Trophoblast cell (in vitro differentiated cells and primary cell): ENCODE results near the gene KIF1B.

Experiments used
- DNase-seq, 2 donors: peaks; one replicate each; pipeline ENCODE4 v3.0.0-alpha.2; 2016
- H2AFZ ChIP-seq: 2 replicates; pipeline ENCODE4 v1.6.1; 2013; ENCODE audit warnings: low read length, moderate library complexity, mild to moderate bottlenecking; ENCODE audit not compliant: insufficient read depth, poor library complexity
- H2AK5ac ChIP-seq: 2 replicates; pipeline ENCODE4 v1.6.1; 2013; ENCODE audit warnings: mild to moderate bottlenecking, low read length
- H2BK120ac ChIP-seq: 2 replicates; pipeline ENCODE4 v1.6.1; 2013; ENCODE audit warnings: low read length, mild to moderate bottlenecking, moderate library complexity; ENCODE audit not compliant: insufficient read depth, poor library complexity
- H2BK12ac ChIP-seq: 2 replicates; pipeline ENCODE4 v1.6.1; 2013; ENCODE audit warnings: mild to moderate bottlenecking, low read length, moderate library complexity
- H2BK5ac ChIP-seq: 2 replicates; pipeline ENCODE4 v1.6.1; 2013; ENCODE audit warnings: low read length, low read depth, moderate library complexity, mild to moderate bottlenecking; ENCODE audit not compliant: poor library complexity
- H3K14ac ChIP-seq: 2 replicates; pipeline ENCODE4 v1.6.1; 2013; ENCODE audit warnings: mild to moderate bottlenecking, low read length
- H3K18ac ChIP-seq: 2 replicates; pipeline ENCODE4 v1.6.1; 2013; ENCODE audit warnings: mild to moderate bottlenecking, low read length
- H3K23ac ChIP-seq: 2 replicates; pipeline ENCODE4 v1.6.1; 2013; ENCODE audit warnings: low read length
- H3K27ac ChIP-seq: 2 replicates; pipeline ENCODE4 v1.5.1; 2013; ENCODE audit warnings: low read depth, mild to moderate bottlenecking, inconsistent platforms, low read length, moderate library complexity
- H3K27me3 ChIP-seq: 2 replicates; pipeline ENCODE4 v1.6.1; 2013; ENCODE audit warnings: inconsistent platforms, mild to moderate bottlenecking, low read length, moderate library complexity; ENCODE audit not compliant: insufficient read depth
- H3K36me3 ChIP-seq, 2 experiments: 1 replicate in 1 of 2; 2 replicates in 1 of 2; pipeline ENCODE4 v1.6.1; 2013; ENCODE audit warnings: low read length in 2 of 2, mild to moderate bottlenecking in 2 of 2, moderate library complexity in 1 of 2; ENCODE audit not compliant: insufficient read depth in 2 of 2, control insufficient read depth in 1 of 2
- H3K4ac ChIP-seq: 2 replicates; pipeline ENCODE4 v1.6.1; 2013; ENCODE audit warnings: low read depth, mild to moderate bottlenecking, low read length, moderate library complexity
- H3K4me1 ChIP-seq, 2 experiments: 1 replicate in 1 of 2; 2 replicates in 1 of 2; pipeline ENCODE4 v1.6.1; 2013; ENCODE audit warnings: low read length in 2 of 2, mild to moderate bottlenecking in 2 of 2, moderate library complexity in 1 of 2; ENCODE audit not compliant: insufficient read depth in 2 of 2, control insufficient read depth in 1 of 2
- H3K4me2 ChIP-seq: 2 replicates; pipeline ENCODE4 v1.6.1; 2013; ENCODE audit warnings: inconsistent platforms, mild to moderate bottlenecking, low read length, moderate library complexity
- H3K4me3 ChIP-seq: 2 replicates; pipeline ENCODE4 v1.5.1; 2013; ENCODE audit warnings: mild to moderate bottlenecking, low read depth, low read length, inconsistent platforms
- H3K79me1 ChIP-seq: one replicate; pipeline ENCODE4 v1.6.1; 2013; ENCODE audit warnings: low read length
- H3K79me2 ChIP-seq: 2 replicates; pipeline ENCODE4 v1.6.1; 2013; ENCODE audit warnings: low read length, mild to moderate bottlenecking; ENCODE audit not compliant: control insufficient read depth, insufficient read depth, poor library complexity
- H3K9ac ChIP-seq: 2 replicates; pipeline ENCODE4 v1.6.1; 2013; ENCODE audit warnings: mild to moderate bottlenecking, low read length
- H3K9me3 ChIP-seq: 2 replicates; pipeline ENCODE4 v1.6.1; 2013; ENCODE audit warnings: low read depth, mild to moderate bottlenecking, control low read depth, inconsistent platforms, low read length; ENCODE audit not compliant: insufficient read depth
- H4K12ac ChIP-seq: 2 replicates; pipeline ENCODE4 v1.6.1; 2013; ENCODE audit warnings: low read depth, mild to moderate bottlenecking, low read length, moderate library complexity
- H4K8ac ChIP-seq: 2 replicates; pipeline ENCODE4 v1.6.1; 2013; ENCODE audit warnings: low read depth, mild to moderate bottlenecking, low read length, moderate library complexity
- H4K91ac ChIP-seq: one replicate; pipeline ENCODE4 v1.6.1; 2013; ENCODE audit warnings: low read depth, mild to moderate bottlenecking, low read length, moderate library complexity
- WGBS: extraction: QIAGEN DNeasy Blood & Tissue Kit; methylation state at CpG from one replicate; pipeline ENCODE4 v1.1.7; 2013; ENCODE audit warnings: missing lambda C conversion rate; ENCODE audit not compliant: insufficient read length, insufficient coverage; ENCODE audit errors: extremely low coverage; 5-methylcytosine and 5-hydroxymethylcytosine counted together

The KIF1B gene

DNA sequence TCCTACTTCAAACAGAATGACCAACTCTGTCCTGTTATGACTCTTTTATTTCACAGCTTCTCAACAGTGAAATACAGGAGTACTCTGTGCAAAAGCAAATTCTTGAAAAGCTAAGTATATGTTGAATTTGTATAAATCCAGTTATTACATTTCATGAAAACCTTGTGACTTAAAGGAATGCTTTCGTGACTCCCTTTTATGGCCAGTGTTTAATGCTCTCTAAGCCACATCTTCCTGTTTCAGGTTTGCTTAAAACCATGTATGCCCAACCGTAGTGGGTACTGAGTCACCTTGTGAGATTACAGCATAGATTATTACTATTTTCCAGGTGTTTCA, 40.2 kb upstream of the KIF1B start:
- Histone ChIP-seq H3K27me3 (no peaks in the 10 kb centered on the region), H3K9ac (no peak overlapping the region), H3K14ac (no peak overlapping the region), H2BK5ac (no peak overlapping the region), H3K79me2 (no peaks in the 10 kb centered on the region), H2AFZ (no peak overlapping the region), H3K18ac (no peak overlapping the region), H4K91ac (no peak overlapping the region), H2BK12ac (no peak overlapping the region), H3K23ac (no peak overlapping the region), H3K4me2 (no peak overlapping the region), H3K27ac (no peak overlapping the region), H2AK5ac (no peak overlapping the region), H2BK120ac (no peak overlapping the region), H3K79me1 (no peaks in the 10 kb centered on the region), H3K9me3 (no peaks in the 10 kb centered on the region), H3K4me3 (no peak overlapping the region), H3K4me1 (no peaks in the 10 kb centered on the region), H3K36me3 (peaks cover 27 to 50% of the 10 kb centered on the region in 2 experiments), H3K4ac (no peak overlapping the region), H4K8ac (no peak overlapping the region), H4K12ac (no peak overlapping the region)
- peak in 1 of 2 donors; percentile 35 for DNase-seq
- WGBS: no CpG with 5 or more reads among the region's 2 CpGs

DNA sequence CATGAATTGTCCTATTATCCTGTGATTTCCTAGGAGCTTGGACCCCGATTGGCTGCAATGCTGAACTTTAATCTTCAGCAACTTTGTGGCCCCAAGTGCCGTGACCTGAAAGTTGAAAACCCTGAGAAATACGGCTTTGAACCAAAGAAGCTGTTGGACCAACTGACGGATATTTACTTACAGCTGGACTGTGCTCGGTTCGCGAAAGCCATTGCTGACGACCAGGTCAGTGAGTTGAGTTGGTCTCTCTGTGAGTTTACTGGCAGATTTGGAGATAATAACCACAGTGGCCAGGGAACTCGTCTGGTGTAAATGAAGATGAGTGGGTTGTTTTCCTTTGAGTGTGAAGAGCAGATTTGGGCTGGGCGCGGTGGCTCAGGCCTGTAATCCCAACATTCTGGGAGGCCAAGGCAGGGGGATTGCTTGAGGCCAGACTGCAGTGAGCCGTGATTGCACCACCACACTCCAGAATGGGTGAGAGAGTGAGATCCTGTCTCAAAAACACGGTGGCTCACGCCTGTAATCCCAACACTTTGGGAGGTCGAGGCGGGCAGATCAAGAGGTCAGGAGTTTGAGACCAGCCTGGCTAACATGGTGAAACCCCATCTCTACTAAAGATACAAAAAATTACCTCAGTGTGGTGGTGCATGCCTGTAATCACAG, 39.1 kb upstream of the KIF1B start:
- H2BK12ac ChIP-seq: no peak overlapping the region
- no peak overlapping the region for H3K27ac ChIP-seq
- peak in 1 of 2 donors; percentile 2 for DNase-seq
- no peaks in the 10 kb centered on the region for H3K27me3 ChIP-seq
- no peak overlapping the region for H3K4ac ChIP-seq
- no peak overlapping the region for H2AK5ac ChIP-seq
- H3K4me1 ChIP-seq: no peaks in the 10 kb centered on the region
- no peak overlapping the region for H3K4me2 ChIP-seq
- H4K8ac ChIP-seq: no peak overlapping the region
- no peaks in the 10 kb centered on the region for H3K9me3 ChIP-seq
- no peak overlapping the region for H3K9ac ChIP-seq
- no peaks in the 10 kb centered on the region for H3K79me1 ChIP-seq
- H3K14ac ChIP-seq: no peak overlapping the region
- H4K91ac ChIP-seq: no peak overlapping the region
- no peak overlapping the region for H3K18ac ChIP-seq
- H3K4me3 ChIP-seq: no peak overlapping the region
- H3K36me3 ChIP-seq: peaks cover 19 to 39% of the 10 kb centered on the region in 2 experiments
- H2BK120ac ChIP-seq: no peak overlapping the region
- no peak overlapping the region for H3K23ac ChIP-seq
- no peaks in the 10 kb centered on the region for H3K79me2 ChIP-seq
- no CpG with 5 or more reads among the region's 16 CpGs for WGBS
- no peak overlapping the region for H2BK5ac ChIP-seq
- no peak overlapping the region for H2AFZ ChIP-seq
- H4K12ac ChIP-seq: no peak overlapping the region

DNA sequence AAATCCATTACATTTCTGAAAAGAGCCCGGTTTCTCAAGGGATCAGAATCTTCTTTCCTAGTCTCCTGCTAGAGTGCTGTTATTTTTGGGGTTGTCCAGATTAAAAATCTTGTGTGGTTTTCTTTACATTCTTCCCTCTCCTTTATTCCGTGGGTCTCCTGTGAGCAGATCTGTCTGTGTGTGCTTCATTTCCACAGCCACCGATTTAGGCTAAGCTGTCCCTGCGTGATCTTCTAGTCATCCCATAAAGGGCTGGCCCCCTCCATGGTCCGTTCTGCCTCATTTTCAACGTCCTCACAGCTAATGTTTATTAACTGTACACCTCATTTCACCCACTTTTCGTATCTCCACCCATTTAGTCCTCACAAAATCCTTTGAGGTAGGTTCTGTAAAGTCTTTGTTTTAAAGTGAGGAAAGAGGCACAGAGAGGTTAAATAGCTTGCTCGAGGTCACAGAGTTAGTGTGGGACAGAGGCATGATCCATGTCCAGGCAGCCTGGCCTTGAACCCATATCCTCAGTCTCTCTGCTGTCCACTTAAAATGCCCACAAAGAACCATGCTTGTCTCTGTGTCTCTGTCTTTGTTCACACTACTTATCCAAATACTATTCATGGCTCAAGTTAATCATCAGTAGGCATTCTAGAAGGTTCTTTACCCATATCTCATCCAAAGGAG, 38.2 kb upstream of the KIF1B start:
- no peak overlapping the region for H2BK5ac ChIP-seq
- no peaks in the 10 kb centered on the region for H3K27me3 ChIP-seq
- H4K12ac ChIP-seq: no peak overlapping the region
- H3K4me3 ChIP-seq: no peak overlapping the region
- DNase-seq: no peak
- no peaks in the 10 kb centered on the region for H3K4me1 ChIP-seq
- no peaks in the 10 kb centered on the region for H3K79me2 ChIP-seq
- H2BK12ac ChIP-seq: no peak overlapping the region
- no peak overlapping the region for H3K18ac ChIP-seq
- no peak overlapping the region for H3K14ac ChIP-seq
- no peak overlapping the region for H2AK5ac ChIP-seq
- no peak overlapping the region for H3K27ac ChIP-seq
- no peak overlapping the region for H2AFZ ChIP-seq
- no peaks in the 10 kb centered on the region for H3K79me1 ChIP-seq
- peaks cover 17 to 35% of the 10 kb centered on the region in 2 experiments for H3K36me3 ChIP-seq
- no peak overlapping the region for H3K23ac ChIP-seq
- H3K9me3 ChIP-seq: no peaks in the 10 kb centered on the region
- no peak overlapping the region for H4K91ac ChIP-seq
- no peak overlapping the region for H3K9ac ChIP-seq
- H3K4ac ChIP-seq: no peak overlapping the region
- no peak overlapping the region for H4K8ac ChIP-seq
- 100% methylated on average over 1 of the region's 8 CpGs for WGBS
- no peak overlapping the region for H3K4me2 ChIP-seq
- H2BK120ac ChIP-seq: no peak overlapping the region

DNA sequence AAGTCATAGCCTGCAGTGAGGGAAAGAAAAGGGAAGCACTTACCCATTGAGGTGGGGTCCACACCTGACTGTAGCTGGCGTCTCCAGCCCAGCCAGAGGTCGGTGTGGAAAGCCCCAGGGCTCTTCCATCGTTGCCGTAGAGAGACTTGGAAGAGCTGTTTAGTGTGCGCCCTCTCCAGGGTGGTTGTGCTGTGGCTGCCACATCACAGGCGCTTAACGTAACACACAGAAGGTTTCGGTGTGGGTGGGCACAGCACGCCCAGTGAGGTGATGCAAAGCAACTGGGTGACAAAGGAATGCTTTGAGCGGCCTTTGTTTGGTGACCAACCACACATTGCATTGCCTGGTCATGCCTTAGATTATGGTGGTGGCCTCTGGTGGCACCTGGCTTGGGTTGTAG, 36.8 kb upstream of the KIF1B start:
- Histone ChIP-seq H2BK120ac (no peak overlapping the region), H3K4me1 (no peaks in the 10 kb centered on the region), H3K4me3 (no peak overlapping the region), H4K8ac (no peak overlapping the region), H3K79me2 (no peaks in the 10 kb centered on the region), H3K27me3 (no peaks in the 10 kb centered on the region), H2BK5ac (no peak overlapping the region), H2AFZ (no peak overlapping the region), H4K91ac (no peak overlapping the region), H3K23ac (no peak overlapping the region), H3K18ac (no peak overlapping the region), H3K27ac (no peak overlapping the region), H3K79me1 (no peaks in the 10 kb centered on the region), H3K9me3 (no peaks in the 10 kb centered on the region), H3K9ac (no peak overlapping the region), H2BK12ac (no peak overlapping the region), H2AK5ac (no peak overlapping the region), H3K36me3 (peaks cover 11 to 26% of the 10 kb centered on the region in 2 experiments), H4K12ac (no peak overlapping the region), H3K4ac (no peak overlapping the region), H3K14ac (no peak overlapping the region), H3K4me2 (no peak overlapping the region)
- no CpG with 5 or more reads among the region's 10 CpGs for WGBS
- no peak for DNase-seq
